Mesodermal cell (in vitro differentiated cells): ENCODE data around the gene JUNB.

ENCODE experiments used
- H3K27ac ChIP-seq: 2 replicates; pipeline ENCODE4 v1.7.0; 2013; ENCODE audit warnings: mild to moderate bottlenecking, low read depth, low read length, moderate library complexity; ENCODE audit not compliant: severe bottlenecking
- H3K36me3 ChIP-seq: 2 replicates; pipeline ENCODE4 v1.7.1; 2013; ENCODE audit warnings: mild to moderate bottlenecking, low read length, moderate library complexity; ENCODE audit not compliant: control insufficient read depth, insufficient read depth
- H3K4me1 ChIP-seq: one replicate; pipeline ENCODE4 v1.7.1; 2013; ENCODE audit warnings: mild to moderate bottlenecking, low read length; ENCODE audit not compliant: insufficient read depth, control insufficient read depth, poor library complexity, severe bottlenecking
- H3K4me3 ChIP-seq: 2 replicates; pipeline ENCODE4 v1.7.0; 2013; ENCODE audit warnings: low read length, control low read depth, mild to moderate bottlenecking; ENCODE audit not compliant: insufficient read depth, poor library complexity, severe bottlenecking; ENCODE audit errors: extremely low read depth
- H3K9me3 ChIP-seq: 2 replicates; pipeline ENCODE4 v1.7.1; 2013; ENCODE audit warnings: mild to moderate bottlenecking, low read length, moderate library complexity; ENCODE audit not compliant: control insufficient read depth
- WGBS, 2 experiments: methylation state at CpG; one replicate each; pipeline ENCODE4 v1.1.5; 2013; ENCODE audit warnings: missing lambda C conversion rate in 2 of 2; ENCODE audit not compliant: insufficient coverage in 2 of 2; 5-methylcytosine and 5-hydroxymethylcytosine counted together

Gene JUNB

DNA sequence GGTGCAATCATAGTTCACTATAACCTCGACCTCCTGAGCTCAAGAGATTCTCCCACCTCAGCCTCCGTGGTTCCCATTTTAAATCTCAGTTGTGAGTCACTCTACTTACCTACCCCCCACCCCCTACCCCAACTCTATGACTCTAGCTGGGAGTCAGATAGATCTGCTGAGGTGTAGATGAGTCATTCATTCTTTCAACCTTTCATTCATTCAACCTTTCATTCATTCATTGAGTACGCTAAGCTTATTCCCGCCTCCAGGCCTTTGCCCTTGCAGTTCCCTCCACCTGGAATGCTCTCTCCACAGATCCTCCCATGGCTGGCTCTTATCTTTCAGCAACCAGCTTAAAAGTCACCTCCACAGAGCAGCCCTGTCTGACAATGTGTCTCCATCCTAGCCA lies 45.9 kb downstream of the JUNB start:
- Histone ChIP-seq H3K4me1 (peaks cover 2% of the 10 kb centered on the region), H3K9me3 (no peaks in the 10 kb centered on the region), H3K4me3 (no peak overlapping the region), H3K27ac (no peak overlapping the region), H3K36me3 (no peaks in the 10 kb centered on the region)
- 80% methylated on average over 2 of the region's 4 CpGs for WGBS, 2 experiments

DNA sequence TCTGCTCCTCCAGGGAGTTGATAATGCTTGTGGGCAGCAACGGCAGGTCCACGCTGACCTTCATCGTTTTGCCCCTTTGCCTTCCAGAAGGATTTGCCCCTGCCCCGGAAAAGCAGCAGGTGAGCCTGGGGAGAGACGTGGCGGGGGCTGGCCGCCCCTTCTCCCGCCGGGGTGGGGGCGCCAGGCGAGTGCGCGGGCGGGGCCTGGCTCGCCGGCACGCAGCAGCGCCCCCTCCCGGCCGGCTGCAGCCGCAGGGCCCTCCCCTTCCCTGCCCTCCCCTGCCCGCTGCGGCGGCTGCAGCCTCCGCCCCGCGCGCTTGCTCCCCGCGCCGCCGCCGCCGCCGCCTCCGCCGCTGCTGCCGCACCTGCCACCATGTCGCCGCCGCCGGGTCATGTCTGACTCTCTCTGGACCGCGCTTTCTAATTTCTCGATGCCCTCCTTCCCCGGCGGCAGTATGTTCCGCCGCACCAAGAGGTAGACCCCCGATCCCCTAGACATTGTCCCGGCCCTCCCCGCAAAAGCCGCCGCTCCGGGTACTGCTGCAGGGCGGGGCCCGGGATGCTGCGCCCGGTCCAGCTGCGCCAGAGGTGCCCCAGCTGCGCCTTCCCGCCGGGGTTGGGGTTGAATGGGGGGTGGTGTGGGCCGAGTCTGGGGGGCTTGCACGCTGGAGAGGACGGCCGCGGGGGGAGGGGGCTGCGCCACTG lies 47.0 kb downstream of the JUNB start, which contains the start of gene MAST1:
MAST1 (plus strand) TSS at position 334 of the 704 bp plus-strand sequence; CDS start at position 392, 58 bp downstream.
- peak within 1 kb of the TSS; percentile 10 for H3K27ac ChIP-seq

DNA sequence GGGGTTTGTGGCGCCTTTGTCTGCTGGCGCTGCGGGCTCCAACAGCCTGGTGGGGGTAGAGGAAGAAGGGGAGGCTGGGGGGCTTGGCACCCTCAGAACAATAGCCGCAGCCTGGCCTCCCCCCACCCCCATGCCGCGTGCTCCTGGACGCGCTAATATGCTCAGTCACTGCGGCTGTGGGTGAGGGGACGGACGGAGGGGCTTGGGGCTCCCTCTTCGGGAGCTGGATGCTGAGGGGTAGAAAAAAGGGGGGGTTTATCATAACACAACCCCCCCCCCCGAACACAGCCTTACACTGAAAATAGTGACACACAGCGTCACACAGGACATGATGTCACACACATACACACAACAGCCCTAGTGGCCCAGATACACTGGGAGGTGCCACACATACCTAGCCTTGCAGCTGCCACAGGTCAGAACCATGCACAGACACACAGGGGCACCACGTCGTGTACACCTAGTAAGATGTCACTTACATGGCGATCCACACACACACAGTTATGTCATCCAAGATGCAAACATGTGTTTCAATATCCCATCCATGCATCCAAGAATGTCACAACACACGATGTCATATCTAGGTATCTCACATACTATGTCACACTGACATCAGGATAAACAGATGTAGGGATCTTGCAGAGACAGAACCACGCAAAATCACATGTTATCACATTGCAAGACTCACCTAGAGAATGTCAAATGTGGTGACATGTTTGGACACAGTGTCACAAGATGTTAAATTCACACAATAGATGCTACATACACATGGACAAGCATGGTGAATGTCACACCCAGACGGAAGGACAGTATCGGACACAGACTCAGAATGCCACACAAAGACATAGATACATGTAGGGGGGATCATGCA lies 47.8 kb downstream of the JUNB start:
- Histone ChIP-seq H3K4me3 (peak overlapping the region; percentile 57), H3K4me1 (no peaks in the 10 kb centered on the region), H3K27ac (no peak overlapping the region), H3K36me3 (no peaks in the 10 kb centered on the region), H3K9me3 (no peaks in the 10 kb centered on the region)
- 60 to 74% methylated on average over 7 of the region's 21 CpGs for WGBS, 2 experiments

More for the DNA sequence above, 47.0 kb downstream of the JUNB start, which contains the start of gene MAST1:
- Histone ChIP-seq H3K9me3 (no peaks in the 10 kb centered on the region), H3K36me3 (no peaks in the 10 kb centered on the region), H3K4me3 (peak within 1 kb of the TSS; percentile 57), H3K4me1 (no peaks in the 10 kb centered on the region)
- 0 to 1% methylated on average over 38 to 39 of the region's 69 CpGs for WGBS, 2 experiments

DNA sequence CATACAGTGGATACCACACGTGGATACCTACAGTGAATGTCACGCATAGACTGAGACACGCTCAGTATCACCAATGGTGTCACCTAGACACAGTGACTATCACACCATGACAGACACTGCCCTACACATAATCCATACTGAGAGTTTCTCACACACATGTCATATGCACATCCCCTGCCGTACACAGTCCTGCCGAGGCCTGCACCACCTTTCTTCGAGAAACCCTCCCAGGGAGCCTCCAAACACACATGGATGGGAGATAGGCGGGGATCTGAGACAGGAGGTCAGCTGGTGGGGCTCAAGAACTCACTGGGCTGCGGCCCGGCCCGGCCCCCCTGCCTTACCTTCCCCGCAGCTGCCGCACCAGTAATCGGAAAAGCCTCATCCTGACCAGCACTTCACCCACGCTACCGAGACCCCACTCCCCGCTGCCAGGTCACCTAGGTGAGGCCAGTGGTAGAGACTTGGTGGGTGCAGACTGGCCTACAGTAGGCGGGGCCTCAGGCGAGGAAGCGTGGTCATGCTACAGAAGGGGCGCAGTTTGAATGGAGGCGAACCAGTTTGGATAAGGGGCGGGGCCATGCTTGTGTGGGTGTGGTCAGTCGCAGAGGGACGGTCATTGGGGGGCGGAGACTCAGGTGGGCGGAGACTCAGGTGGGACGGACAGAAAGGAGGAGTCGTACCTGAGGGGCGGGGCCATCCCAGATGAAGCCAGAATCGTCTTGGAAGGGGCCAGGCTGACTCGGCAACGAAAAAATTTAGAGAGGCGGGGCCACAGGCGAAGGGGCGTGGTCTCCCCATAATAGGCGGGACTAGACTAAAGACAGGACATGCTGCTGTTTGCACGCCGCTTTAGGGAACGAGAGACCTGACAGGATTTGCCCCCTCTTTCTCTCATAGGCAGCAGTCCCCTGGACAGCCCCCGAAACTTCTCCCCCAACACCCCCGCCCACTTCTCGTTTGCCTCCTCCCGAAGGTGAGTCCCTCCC lies 49.1 kb downstream of the JUNB start:
- H3K4me3 ChIP-seq = peak overlapping the region; percentile 33
- H3K9me3 ChIP-seq = no peaks in the 10 kb centered on the region
- H3K27ac ChIP-seq = no peak overlapping the region
- H3K4me1 ChIP-seq = no peaks in the 10 kb centered on the region
- H3K36me3 ChIP-seq = no peaks in the 10 kb centered on the region
- WGBS, 2 experiments = 26 to 32% methylated on average over 29 to 36 of the region's 43 CpGs

DNA sequence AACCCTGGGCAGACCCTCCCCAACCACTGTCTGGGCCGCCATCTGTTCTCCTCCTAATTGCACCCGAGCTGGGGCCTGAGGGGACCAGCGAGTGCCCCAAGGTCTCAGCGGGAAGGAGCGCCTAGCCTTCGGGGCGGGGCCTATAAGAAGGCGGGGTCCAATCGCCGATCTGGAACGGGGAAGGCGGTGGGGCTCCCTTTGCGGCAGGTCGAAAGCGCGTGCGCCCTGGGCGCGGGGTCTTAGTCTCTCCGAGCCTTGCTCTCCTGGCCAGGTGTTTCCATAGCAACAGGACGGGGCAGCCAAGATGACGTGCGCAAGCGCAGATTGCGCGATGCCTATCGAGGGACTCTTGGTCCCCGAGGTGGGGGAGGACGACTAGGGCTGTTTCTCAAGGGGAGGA lies 49.8 kb downstream of the JUNB start:
- WGBS, 2 experiments = 6 to 9% methylated on average over 24 to 26 of the region's 29 CpGs
- no peaks in the 10 kb centered on the region for H3K9me3 ChIP-seq
- peak overlapping the region; percentile 33 for H3K4me3 ChIP-seq
- H3K27ac ChIP-seq = no peak overlapping the region
- no peaks in the 10 kb centered on the region for H3K36me3 ChIP-seq
- H3K4me1 ChIP-seq = no peaks in the 10 kb centered on the region

DNA sequence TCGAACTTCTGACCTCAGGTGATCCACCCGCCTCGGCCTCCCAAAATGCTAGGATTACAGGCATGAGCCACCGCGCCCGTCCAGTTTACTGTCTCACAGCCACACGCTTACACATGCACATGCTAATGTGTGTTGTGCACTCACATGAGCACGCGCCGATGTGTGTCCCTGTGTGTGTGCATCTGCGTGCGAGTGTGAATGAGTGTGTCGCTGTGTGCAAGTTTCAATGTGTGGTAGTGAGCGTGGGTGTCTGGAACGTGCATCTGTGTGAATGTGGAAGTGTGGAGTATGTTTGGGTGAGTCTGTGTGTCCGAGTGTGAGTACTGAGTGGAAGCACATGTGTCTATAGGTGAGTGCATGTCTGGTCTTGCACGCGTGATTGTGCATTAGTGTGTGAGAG lies 51.2 kb downstream of the JUNB start:
- Histone ChIP-seq H3K36me3 (no peaks in the 10 kb centered on the region), H3K4me3 (no peak overlapping the region), H3K4me1 (no peaks in the 10 kb centered on the region), H3K27ac (no peak overlapping the region), H3K9me3 (no peaks in the 10 kb centered on the region)
- 95 to 96% methylated on average over 18 of the region's 18 CpGs for WGBS, 2 experiments
